NCI-H1092 treated with DMSO at 0.1 percent for 48 hours (cell line): Measurements from ENCODE around the gene DTYMK.

Experiments used
- DNase-seq: peaks from one replicate; lab custom pipeline; 2025; lab: John Stamatoyannopoulos, UW

The DTYMK gene

GRCh38 chr2:241649404-241649803 lies 37.2 kb downstream of the DTYMK start:
- no peak for DNase-seq

- no peak for DNase-seq
Observed at GRCh38 chr2:241648453-241648852, 38.2 kb downstream of the DTYMK start.

GRCh38 chr2:241645915-241646645 lies 40.5 kb downstream of the DTYMK start:
- DNase-seq = no peak

DNA sequence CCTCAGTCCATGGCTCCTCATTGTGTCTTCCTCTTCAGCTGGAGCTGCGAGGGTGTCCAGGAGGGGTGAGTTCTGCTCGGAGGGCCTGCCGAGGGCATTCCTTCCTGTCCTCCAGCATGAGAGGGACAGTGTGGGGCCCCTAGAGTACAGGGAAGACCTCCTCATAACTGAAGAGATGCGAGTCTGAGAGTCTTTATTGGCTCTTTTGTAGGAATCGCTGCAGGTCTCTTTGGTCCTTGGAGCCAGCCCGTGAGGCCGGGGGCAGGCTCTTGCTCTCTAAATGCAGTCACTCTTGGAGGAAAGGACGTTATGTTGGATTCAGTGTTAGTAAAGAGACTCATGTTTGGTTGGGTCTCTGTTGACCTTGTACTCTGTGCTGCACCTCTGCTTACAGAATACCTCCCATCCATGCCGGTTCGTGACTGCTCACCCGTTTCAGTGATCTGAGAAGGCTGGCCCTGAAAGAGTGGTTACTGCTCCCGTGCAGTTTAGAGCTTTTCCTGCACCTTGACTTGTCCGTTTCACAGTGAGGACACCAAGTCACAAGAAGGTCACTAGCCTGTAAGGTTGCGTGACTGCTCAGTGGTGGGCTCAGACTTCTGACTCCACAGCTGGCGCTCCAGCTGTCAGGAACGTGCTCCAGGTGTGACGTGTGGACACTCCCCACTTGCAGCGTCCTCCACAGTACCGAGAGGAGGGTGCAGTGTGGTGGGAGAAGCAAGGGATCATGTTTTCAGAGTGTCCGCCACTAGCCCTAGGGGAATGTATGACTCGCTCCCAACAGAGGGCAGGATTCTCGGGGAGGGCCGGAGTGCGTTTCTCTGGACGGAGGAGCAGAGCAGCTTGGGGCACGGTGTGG lies 41.3 kb downstream of the DTYMK start:
- DNase-seq = no peak

GRCh38 chr2:241641631-241642030 lies 45.0 kb downstream of the DTYMK start:
- no peak for DNase-seq

GRCh38 chr2:241640165-241640795 lies 46.3 kb downstream of the DTYMK start:
- no peak for DNase-seq

- DNase-seq = no peak
Observed at GRCh38 chr2:241639385-241639784, 47.2 kb downstream of the DTYMK start.

- DNase-seq = no peak
Observed at GRCh38 chr2:241638940-241639339, 47.7 kb downstream of the DTYMK start.

- DNase-seq = no peak
Observed at GRCh38 chr2:241637795-241638660, 48.6 kb downstream of the DTYMK start.

DNA sequence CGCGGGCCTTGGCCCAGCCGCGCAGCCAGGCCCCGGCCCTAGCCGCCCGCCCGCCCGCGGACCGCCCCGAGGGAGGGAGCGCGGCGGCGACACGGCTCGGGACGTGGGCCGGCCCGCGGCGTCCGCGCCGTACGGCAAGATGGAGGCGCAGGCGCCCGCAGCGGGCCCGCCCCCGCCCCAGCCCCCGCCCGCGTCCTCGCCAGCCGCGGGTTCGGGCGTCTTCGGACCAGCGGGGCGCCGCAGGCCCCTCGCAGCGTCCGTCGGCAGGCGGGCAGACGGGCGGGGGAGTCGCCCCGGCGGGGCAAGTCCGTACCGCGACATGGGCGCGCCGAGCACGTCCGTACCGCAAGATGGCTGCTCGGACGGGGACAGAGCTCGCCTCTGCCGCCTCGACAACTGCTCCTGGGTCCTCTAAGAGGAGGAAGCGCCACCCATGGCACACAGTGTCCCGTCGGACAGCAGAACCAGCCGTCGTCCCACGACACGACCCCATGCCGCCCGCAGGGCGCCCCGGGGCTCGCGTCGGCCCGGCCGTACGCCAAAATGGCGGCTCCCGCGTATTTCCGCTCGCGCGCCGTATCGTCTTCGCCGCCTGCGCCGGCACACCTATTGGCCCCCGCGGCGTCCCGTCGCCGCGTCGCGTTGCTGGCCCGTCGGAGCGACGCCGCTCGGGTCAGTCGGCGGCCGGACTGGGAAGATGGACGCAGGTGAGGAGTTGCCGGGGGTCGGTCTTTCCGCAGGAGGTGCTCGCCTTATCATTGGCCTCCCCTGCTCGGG lies 49.4 kb downstream of the DTYMK start, which contains the start of the genes ATG4B and THAP4:
TSS of gene ATG4B (plus strand) at position 676 of the 777 bp plus-strand sequence. CDS start at position 698, 22 bp downstream.
TSS of gene THAP4 (minus strand) at position 141 of the 777 bp plus-strand sequence. CDS start 141 bp downstream, outside the sequence.
- DNase-seq = peak; percentile 62

- DNase-seq = no peak
Observed at GRCh38 chr2:241636182-241637017, 50.2 kb downstream of the DTYMK start.

DNA sequence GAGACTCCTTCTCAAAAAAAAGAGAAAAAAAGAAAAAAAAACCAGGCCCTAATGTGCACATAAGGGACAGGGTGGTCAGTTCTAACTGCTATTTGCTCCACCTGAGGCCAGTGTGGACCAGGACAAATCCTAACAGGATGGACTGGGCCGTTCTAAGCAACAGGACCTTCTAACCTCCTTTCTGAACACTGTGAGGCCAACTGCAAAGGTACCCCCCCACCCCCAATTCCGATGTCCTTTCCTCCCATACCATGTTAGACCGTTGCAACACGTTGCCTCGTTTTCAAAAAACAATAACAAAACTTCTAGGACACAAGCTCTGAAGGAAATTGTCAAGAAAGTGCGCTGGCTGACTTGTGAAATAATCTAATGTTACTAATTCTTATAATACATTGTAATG lies 50.9 kb downstream of the DTYMK start:
- DNase-seq = no peak

DNA sequence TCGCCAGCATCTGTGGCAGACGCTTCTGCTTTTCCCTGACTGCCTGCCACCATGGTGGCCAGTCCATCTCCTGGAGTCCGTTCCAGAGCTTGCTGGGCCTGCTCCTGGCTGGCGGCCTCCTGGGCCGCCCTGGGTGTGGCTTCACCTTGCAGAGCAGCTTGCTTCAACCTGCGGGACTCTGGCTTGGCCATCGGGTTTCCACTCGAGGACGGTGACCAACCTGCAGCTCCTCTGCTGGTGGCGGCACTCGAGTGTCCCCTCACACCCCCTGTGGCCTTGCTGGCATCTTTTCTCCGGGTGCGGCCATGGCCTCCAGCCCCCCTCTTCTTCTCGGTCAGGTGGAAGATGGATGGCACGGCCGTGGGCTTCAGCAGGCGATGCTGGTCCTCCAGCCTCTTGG lies 53.1 kb downstream of the DTYMK start:
- no peak for DNase-seq

GRCh38 chr2:241632478-241633325 lies 53.9 kb downstream of the DTYMK start:
- no peak for DNase-seq

DNA sequence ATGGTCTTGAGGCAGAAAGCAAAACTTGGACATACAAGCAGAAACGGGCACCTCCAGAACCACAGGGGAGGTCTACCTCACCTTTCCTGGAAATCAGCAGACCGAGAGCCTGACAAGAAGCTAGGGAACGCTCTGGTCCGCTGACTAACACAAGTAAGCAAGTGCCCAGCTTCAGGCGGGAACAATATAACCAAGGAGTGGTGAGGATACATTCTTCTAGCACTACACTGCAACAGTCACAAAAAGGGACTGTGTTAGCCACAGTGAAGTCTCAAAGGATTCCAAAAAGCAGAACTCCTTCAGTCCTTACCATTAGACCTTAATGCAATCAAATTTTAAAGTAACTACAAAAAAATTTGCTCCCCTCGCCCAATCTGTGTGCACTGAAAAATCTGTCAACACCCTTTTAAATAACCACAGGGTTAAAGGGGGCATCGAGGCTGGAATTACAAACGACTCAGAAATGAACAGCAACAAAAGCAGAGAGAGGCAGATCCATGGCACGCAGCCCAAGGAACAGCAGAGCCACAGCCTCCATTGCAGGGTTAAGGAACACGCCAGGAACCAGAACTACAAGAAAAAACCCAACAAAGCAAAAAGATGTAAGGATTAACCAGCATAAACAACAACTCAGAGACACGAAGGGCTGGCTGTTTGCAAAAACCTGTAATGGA lies 56.7 kb downstream of the DTYMK start:
- no peak for DNase-seq

- no peak for DNase-seq
Observed at GRCh38 chr2:241627675-241628074, 58.9 kb downstream of the DTYMK start.
